ENCODE results near the gene SUCLG2.

The SUCLG2 gene

DNA sequence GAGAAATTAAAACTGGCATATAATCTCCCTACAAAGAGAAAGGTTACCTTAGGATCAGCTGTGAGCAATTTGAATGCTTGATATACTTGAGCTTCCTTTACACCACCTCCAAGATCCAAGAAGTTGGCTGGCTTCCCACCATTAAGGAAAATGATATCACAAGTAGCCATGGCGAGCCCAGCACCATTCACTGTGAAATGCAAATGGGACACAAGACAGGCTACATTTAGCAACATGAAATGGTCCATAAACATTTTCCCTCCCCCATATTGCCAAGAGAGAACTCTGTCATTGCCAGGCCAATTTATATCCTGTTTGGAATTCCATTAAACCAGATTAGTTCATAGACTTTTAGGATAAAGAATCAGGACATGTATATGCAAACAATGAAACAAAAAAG, 158.7 kb downstream of the SUCLG2 start:
- Histone ChIP-seq H3K27ac (no peak overlapping the region), H3K36me3 (no peaks in the 10 kb centered on the region), H3K4me3 (ENCODE audit: low read depth, low read length) (no peak overlapping the region), H3K27me3 (ENCODE audit: insufficient read depth, low read depth, severe bottlenecking) (no peaks in the 10 kb centered on the region), H3K9me3 (ENCODE audit: severe bottlenecking) (no peaks in the 10 kb centered on the region)
- TF ChIP-seq, protein P1, sequence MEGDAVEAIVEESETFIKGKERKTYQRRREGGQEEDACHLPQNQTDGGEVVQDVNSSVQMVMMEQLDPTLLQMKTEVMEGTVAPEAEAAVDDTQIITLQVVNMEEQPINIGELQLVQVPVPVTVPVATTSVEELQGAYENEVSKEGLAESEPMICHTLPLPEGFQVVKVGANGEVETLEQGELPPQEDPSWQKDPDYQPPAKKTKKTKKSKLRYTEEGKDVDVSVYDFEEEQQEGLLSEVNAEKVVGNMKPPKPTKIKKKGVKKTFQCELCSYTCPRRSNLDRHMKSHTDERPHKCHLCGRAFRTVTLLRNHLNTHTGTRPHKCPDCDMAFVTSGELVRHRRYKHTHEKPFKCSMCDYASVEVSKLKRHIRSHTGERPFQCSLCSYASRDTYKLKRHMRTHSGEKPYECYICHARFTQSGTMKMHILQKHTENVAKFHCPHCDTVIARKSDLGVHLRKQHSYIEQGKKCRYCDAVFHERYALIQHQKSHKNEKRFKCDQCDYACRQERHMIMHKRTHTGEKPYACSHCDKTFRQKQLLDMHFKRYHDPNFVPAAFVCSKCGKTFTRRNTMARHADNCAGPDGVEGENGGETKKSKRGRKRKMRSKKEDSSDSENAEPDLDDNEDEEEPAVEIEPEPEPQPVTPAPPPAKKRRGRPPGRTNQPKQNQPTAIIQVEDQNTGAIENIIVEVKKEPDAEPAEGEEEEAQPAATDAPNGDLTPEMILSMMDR (IDR thresholded peaks at IDR 0.05; ENCODE audit: low read depth, low read length), result no peak
- no peak for DNase-seq

DNA sequence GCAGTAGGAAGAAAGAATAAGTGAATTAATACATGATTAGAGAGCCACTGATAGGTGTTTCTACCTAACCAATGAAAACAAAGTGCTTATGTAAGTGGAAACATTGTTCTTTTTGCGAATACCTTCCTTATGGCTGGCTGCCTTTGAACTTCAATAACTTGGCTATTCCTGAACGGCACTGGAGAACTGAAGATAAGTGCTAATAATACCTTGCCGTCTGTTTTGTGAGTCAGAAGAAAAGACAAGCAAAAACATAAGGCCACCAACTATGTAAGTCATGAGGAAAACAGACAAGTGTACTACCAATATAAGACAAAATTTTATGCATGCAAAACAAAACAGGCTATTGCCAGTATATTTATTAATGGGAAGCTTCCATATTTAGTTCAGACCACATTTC, 160.6 kb downstream of the SUCLG2 start:
- Histone ChIP-seq H3K36me3 (no peaks in the 10 kb centered on the region), H3K27ac (no peak overlapping the region), H3K4me3 (ENCODE audit: low read depth, low read length) (no peak overlapping the region), H3K9me3 (ENCODE audit: severe bottlenecking) (no peaks in the 10 kb centered on the region), H3K27me3 (ENCODE audit: insufficient read depth, low read depth, severe bottlenecking) (no peaks in the 10 kb centered on the region)
- no peak for DNase-seq
- TF ChIP-seq, protein P1 (IDR thresholded peaks at IDR 0.05; ENCODE audit: low read depth, low read length), result no peak

DNA sequence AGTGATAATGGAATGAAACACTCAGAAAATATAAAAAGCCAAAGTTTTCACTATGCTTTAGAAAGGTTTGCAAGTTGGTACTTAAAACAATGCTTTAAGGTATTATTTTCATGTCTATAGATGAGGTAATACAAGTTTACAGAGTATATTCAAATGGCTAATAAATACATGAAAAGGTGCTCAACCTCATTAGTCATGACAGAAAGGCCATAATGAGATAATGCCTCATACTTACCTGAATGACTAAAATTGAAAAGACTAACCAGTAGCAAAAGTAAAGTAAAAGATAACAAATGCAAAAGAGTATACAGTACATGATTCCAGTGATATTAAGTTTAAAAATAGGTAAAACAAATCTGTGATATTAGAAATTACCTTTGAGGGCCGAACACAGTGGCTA, 163.8 kb downstream of the SUCLG2 start:
- DNase-seq, result no peak
- TF ChIP-seq, protein P1 (IDR thresholded peaks at IDR 0.05; ENCODE audit: low read depth, low read length), result no peak
- Histone ChIP-seq H3K27me3 (ENCODE audit: insufficient read depth, low read depth, severe bottlenecking) (no peaks in the 10 kb centered on the region), H3K4me3 (ENCODE audit: low read depth, low read length) (no peak overlapping the region), H3K36me3 (no peaks in the 10 kb centered on the region), H3K9me3 (ENCODE audit: severe bottlenecking) (no peaks in the 10 kb centered on the region), H3K27ac (no peak overlapping the region)

DNA sequence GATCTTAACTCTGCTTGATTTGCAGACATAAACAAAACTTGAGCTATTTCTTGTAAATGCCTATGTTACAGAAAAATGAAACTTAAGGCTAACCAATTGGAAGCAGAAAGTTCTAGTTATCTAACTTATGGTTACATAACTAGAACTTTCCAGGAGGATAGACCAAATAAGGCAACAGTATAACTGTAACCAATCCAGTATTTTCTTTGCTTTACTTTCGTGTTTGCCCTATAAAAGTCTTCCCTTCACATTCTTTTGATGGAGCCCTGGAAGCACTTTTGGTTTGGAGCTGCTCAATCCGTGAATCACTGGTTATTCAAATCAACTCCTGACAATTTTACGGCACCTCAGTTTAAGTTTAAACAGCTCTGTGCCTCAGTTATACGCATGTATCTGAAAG, 164.6 kb downstream of the SUCLG2 start:
- Histone ChIP-seq H3K27me3 (ENCODE audit: insufficient read depth, low read depth, severe bottlenecking) (no peaks in the 10 kb centered on the region), H3K36me3 (no peaks in the 10 kb centered on the region), H3K9me3 (ENCODE audit: severe bottlenecking) (no peaks in the 10 kb centered on the region), H3K4me3 (ENCODE audit: low read depth, low read length) (no peak overlapping the region), H3K27ac (no peak overlapping the region)
- no peak for DNase-seq
- TF ChIP-seq, protein P1 (IDR thresholded peaks at IDR 0.05; ENCODE audit: low read depth, low read length), result no peak

DNA sequence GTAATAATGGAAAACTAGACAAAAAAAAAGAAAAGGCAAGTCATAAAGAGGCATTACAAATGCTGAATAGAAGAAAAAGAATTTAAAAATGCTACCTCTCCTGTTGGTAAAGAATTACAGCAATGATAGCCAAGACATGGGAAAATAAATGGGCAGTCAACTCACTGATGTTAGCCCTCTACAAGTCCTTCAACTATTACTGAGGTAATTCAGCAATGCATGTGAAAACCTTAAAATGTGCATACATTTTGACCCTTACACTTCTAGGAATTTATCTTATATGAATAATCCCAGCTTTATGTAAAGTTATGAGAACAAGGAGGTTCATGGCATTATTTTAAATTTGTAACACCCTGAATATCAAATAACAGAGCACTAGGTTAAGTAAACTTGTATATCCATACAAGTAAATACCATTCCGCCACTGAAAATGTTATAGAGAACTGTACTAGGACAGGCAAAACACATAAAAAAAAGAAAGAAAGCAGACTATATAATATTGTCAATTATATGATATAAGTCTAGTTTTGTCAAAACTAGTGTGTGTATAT, 166.8 kb downstream of the SUCLG2 start:
- Histone ChIP-seq H3K27me3 (ENCODE audit: insufficient read depth, low read depth, severe bottlenecking) (no peaks in the 10 kb centered on the region), H3K27ac (no peak overlapping the region), H3K9me3 (ENCODE audit: severe bottlenecking) (no peaks in the 10 kb centered on the region), H3K4me3 (ENCODE audit: low read depth, low read length) (no peak overlapping the region), H3K36me3 (no peaks in the 10 kb centered on the region)
- no peak for DNase-seq
- TF ChIP-seq, protein P1 (IDR thresholded peaks at IDR 0.05; ENCODE audit: low read depth, low read length), result no peak

DNA sequence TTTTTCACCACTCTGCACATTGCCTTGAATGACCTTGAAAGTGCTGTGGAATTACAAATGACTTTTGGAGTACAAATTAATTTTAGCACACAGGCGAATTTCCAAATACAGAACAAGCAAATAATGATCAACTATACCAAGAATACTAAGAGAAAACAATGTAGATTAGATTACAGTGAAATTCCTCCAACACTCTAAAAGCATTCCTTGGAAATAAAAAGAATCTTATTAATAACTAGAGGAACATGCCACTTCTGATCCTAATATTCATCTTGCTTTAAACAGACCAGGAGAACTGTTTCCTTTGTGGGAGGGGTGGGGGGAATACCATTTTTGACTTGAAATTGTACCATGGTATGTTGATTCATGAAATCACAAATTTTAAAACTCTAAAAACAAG, 167.5 kb downstream of the SUCLG2 start:
- TF ChIP-seq, protein P1 (IDR thresholded peaks at IDR 0.05; ENCODE audit: low read depth, low read length), result no peak
- H3K27ac ChIP-seq, result no peak overlapping the region
- H3K4me3 ChIP-seq (ENCODE audit: low read depth, low read length), result no peak overlapping the region
- no peak for DNase-seq
- H3K9me3 ChIP-seq (ENCODE audit: severe bottlenecking), result no peaks in the 10 kb centered on the region
- H3K27me3 ChIP-seq (ENCODE audit: insufficient read depth, low read depth, severe bottlenecking), result no peaks in the 10 kb centered on the region
- no peaks in the 10 kb centered on the region for H3K36me3 ChIP-seq

Data from WERI-Rb-1 (cell line).